CD4-positive, CD25-positive, alpha-beta regulatory T cell (primary cell): ENCODE data around the gene NEURL2. TPM values are rescaled to one million over a fixed set of nuclear protein-coding genes. Genes with fewer than 3 reads are reported as not detected.

Source experiments
- ATAC-seq, 2 donors: fragments of 150-1000 bp; cut with Tn5 transposase; one replicate each; pipeline ENCODE4 v1.10.0; 2021; ENCODE audit warnings: low read depth in 2 of 2, moderate number of reproducible peaks in 2 of 2, moderate library complexity in 1 of 2
- DNase-seq, 3 donors: peaks; one replicate each; pipeline versions ENCODE4 v3.0.0 to v3.0.0-alpha.2; 2012 to 2022; ENCODE audit warnings: mixed read lengths in 1 of 3
- H3K27ac ChIP-seq: one replicate; pipeline ENCODE4 v1.7.0; 2013; ENCODE audit warnings: mild to moderate bottlenecking, low read length; ENCODE audit not compliant: insufficient read depth, poor library complexity, severe bottlenecking
- H3K27me3 ChIP-seq: one replicate; pipeline ENCODE4 v1.7.0; 2013; ENCODE audit warnings: low read length; ENCODE audit not compliant: control insufficient read depth, insufficient read depth
- H3K36me3 ChIP-seq: one replicate; pipeline ENCODE4 v1.7.0; 2013; ENCODE audit warnings: mild to moderate bottlenecking, low read length, moderate library complexity; ENCODE audit not compliant: control insufficient read depth, insufficient read depth
- H3K4me1 ChIP-seq: 2 replicates; pipeline ENCODE4 v1.7.0; 2013; ENCODE audit warnings: mild to moderate bottlenecking, low read length; ENCODE audit not compliant: insufficient read depth, control insufficient read depth, poor library complexity, severe bottlenecking
- H3K4me3 ChIP-seq: one replicate; pipeline ENCODE4 v1.7.0; 2013; ENCODE audit warnings: low read depth, mild to moderate bottlenecking, low read length, moderate library complexity
- H3K9me3 ChIP-seq, 2 experiments: 1 replicate in 1 of 2; 2 replicates in 1 of 2; pipeline ENCODE4 v1.7.0; 2013; ENCODE audit warnings: low read length in 2 of 2, mild to moderate bottlenecking in 1 of 2, moderate library complexity in 1 of 2; ENCODE audit not compliant: control insufficient read depth in 2 of 2
- H3K27ac Mint-ChIP-seq, 3 donors: one replicate each; pipeline ENCODE4 v1.8.0; 2020 to 2022; ENCODE audit warnings: mild to moderate bottlenecking in 3 of 3, mixed read lengths in 3 of 3, moderate library complexity in 2 of 3
- H3K27me3 Mint-ChIP-seq: one replicate; pipeline ENCODE4 v1.8.0; 2022; ENCODE audit warnings: mild to moderate bottlenecking, mixed read lengths
- H3K36me3 Mint-ChIP-seq: one replicate; pipeline ENCODE4 v1.8.0; 2020; ENCODE audit warnings: mixed read lengths
- H3K4me1 Mint-ChIP-seq, 4 donors: one replicate each; pipeline ENCODE4 v1.8.0; 2020 to 2022; ENCODE audit warnings: mixed read lengths in 4 of 4, mild to moderate bottlenecking in 1 of 4
- H3K4me3 Mint-ChIP-seq, 4 donors: one replicate each; pipeline ENCODE4 v1.8.0; 2020 to 2022; ENCODE audit warnings: mild to moderate bottlenecking in 4 of 4, mixed read lengths in 4 of 4, moderate library complexity in 3 of 4
- H3K9me3 Mint-ChIP-seq, 7 donors: one replicate each; pipeline ENCODE4 v1.8.0; 2020 to 2022; ENCODE audit warnings: mixed read lengths in 7 of 7, mild to moderate bottlenecking in 3 of 7, moderate library complexity in 2 of 7
- polyA plus RNA-seq, 4 donors: library from polyadenylated mRNA; unstranded; fragments of 300-500 nt; fragmentation: Illumina TruSeq; gene quantifications; one replicate each; pipeline ENCODE4 v1.2.3, GENCODE V29; 2021
- total RNA-seq: library from RNA; stranded (reverse); gene quantifications from one replicate; pipeline ENCODE4 v1.2.3, GENCODE V29; 2022

Gene NEURL2
- total and polyA plus RNA-seq, 5 donors from 2014 or later = 0.76 to 3.0 (median 2.4) TPM

DNA sequence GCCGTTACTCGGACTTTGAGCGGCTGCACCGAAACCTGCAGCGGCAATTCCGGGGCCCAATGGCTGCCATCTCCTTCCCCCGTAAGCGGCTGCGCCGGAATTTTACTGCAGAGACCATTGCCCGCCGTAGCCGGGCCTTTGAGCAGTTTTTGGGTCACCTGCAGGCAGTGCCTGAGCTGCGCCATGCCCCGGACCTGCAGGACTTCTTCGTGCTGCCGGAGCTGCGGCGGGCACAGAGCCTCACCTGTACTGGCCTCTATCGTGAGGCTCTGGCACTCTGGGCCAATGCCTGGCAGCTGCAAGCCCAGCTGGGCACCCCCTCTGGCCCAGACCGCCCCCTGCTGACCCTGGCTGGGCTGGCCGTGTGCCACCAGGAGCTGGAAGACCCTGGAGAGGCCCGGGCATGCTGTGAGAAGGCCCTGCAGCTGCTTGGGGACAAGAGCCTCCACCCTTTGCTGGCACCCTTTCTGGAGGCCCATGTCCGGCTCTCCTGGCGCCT, 50.3 kb downstream of the NEURL2 start:
- Mint-ChIP-seq H3K9me3 (no peaks in the 10 kb centered on the region), H3K4me1 (peaks cover 0 to 9% (median 2%) of the 10 kb centered on the region in 4 donors), H3K27ac (no peak overlapping the region), H3K27me3 (no peaks in the 10 kb centered on the region), H3K4me3 (no peak overlapping the region), H3K36me3 (peaks cover 15% of the 10 kb centered on the region)
- Histone ChIP-seq H3K4me3 (no peak overlapping the region), H3K9me3 (no peaks in the 10 kb centered on the region), H3K4me1 (no peaks in the 10 kb centered on the region), H3K36me3 (peaks cover 41% of the 10 kb centered on the region), H3K27ac (no peak overlapping the region), H3K27me3 (no peaks in the 10 kb centered on the region)
- ATAC-seq = no peak
- DNase-seq = no peak

Other genes with a start within 250 kb of the NEURL2 start
- not detected for gene WFDC11, start 221.0 kb downstream of the NEURL2 start, total RNA-seq
- not detected for gene WFDC11, start 221.0 kb downstream of the NEURL2 start, polyA plus RNA-seq
- not detected for gene WFDC13, start 189.2 kb downstream of the NEURL2 start, total RNA-seq
- not detected for gene WFDC13, start 189.2 kb downstream of the NEURL2 start, polyA plus RNA-seq
- gene WFDC10B, start 186.2 kb downstream of the NEURL2 start, total RNA-seq = not detected
- gene WFDC10B, start 186.2 kb downstream of the NEURL2 start, polyA plus RNA-seq = not detected
- not detected for gene SPINT4, start 168.9 kb downstream of the NEURL2 start, total RNA-seq
- not detected for gene SPINT4, start 168.9 kb downstream of the NEURL2 start, polyA plus RNA-seq
- not detected for gene WFDC3, start 99.3 kb downstream of the NEURL2 start, total RNA-seq
- gene WFDC3, start 99.3 kb downstream of the NEURL2 start, polyA plus RNA-seq = not detected
- gene DNTTIP1, start 99.3 kb downstream of the NEURL2 start, total RNA-seq = 16.4 TPM
- 10 to 100 TPM; 33.1 to 48.0 (median 45.3) TPM for gene DNTTIP1, start 99.3 kb downstream of the NEURL2 start, polyA plus RNA-seq
- 1.2 TPM for gene UBE2C, start 78.6 kb downstream of the NEURL2 start, total RNA-seq
- gene UBE2C, start 78.6 kb downstream of the NEURL2 start, polyA plus RNA-seq = 1 to 10 TPM; 3.4 to 10.0 (median 5.3) TPM
- 1.4 TPM for gene TNNC2, start 63.9 kb downstream of the NEURL2 start, total RNA-seq
- 1 to 10 TPM in 1 of 4 donors, under 1 TPM in 2, not detected in 1; 0.49 to 1.5 (median 0.76) TPM for gene TNNC2, start 63.9 kb downstream of the NEURL2 start, polyA plus RNA-seq
- gene SNX21, start 57.4 kb downstream of the NEURL2 start, total RNA-seq = 1.6 TPM
- gene SNX21, start 57.4 kb downstream of the NEURL2 start, polyA plus RNA-seq = 1 to 10 TPM in 3 of 4 donors, under 1 TPM in 1; 0.94 to 2.5 (median 1.7) TPM
- gene ACOT8, start 33.8 kb downstream of the NEURL2 start, total RNA-seq = 23.9 TPM
- 10 to 100 TPM; 43.0 to 50.6 (median 45.7) TPM for gene ACOT8, start 33.8 kb downstream of the NEURL2 start, polyA plus RNA-seq
- 2.0 TPM for gene ZSWIM3, start 33.6 kb downstream of the NEURL2 start, total RNA-seq
- 1 to 10 TPM in 3 of 4 donors, under 1 TPM in 1; 0.90 to 4.2 (median 3.1) TPM for gene ZSWIM3, start 33.6 kb downstream of the NEURL2 start, polyA plus RNA-seq
- gene ZSWIM1, start 10.0 kb downstream of the NEURL2 start, total RNA-seq = 7.7 TPM
- gene ZSWIM1, start 10.0 kb downstream of the NEURL2 start, polyA plus RNA-seq = 1 to 10 TPM; 1.3 to 4.3 (median 3.0) TPM
- 0.54 TPM for gene SPATA25, start 3.6 kb downstream of the NEURL2 start, total RNA-seq
- gene SPATA25, start 3.6 kb downstream of the NEURL2 start, polyA plus RNA-seq = not detected
- gene CTSA, start 127 bp upstream of the NEURL2 start, total RNA-seq = 104 TPM
- 100 to 1,000 TPM; 148 to 190 (median 168) TPM for gene CTSA, start 127 bp upstream of the NEURL2 start, polyA plus RNA-seq
- gene PLTP, start 20.9 kb upstream of the NEURL2 start, total RNA-seq = 0.67 TPM
- 1 to 10 TPM in 3 of 4 donors, not detected in 1; 2.0 to 4.6 (median 2.3) TPM for gene PLTP, start 20.9 kb upstream of the NEURL2 start, polyA plus RNA-seq
- 95.3 TPM for gene PCIF1, start 43.5 kb upstream of the NEURL2 start, total RNA-seq
- gene PCIF1, start 43.5 kb upstream of the NEURL2 start, polyA plus RNA-seq = 10 to 100 TPM; 82.0 to 93.6 (median 91.8) TPM
- gene ZNF335, start 81.0 kb upstream of the NEURL2 start, total RNA-seq = 137 TPM
- gene ZNF335, start 81.0 kb upstream of the NEURL2 start, polyA plus RNA-seq = 10 to 100 TPM in 3 of 4 donors, 1 to 10 TPM in 1; 8.2 to 15.1 (median 12.0) TPM
- 4.9 TPM for gene MMP9, start 117.7 kb upstream of the NEURL2 start, total RNA-seq
- not detected for gene MMP9, start 117.7 kb upstream of the NEURL2 start, polyA plus RNA-seq
- not detected for gene SLC12A5, start 138.0 kb upstream of the NEURL2 start, total RNA-seq
- gene SLC12A5, start 138.0 kb upstream of the NEURL2 start, polyA plus RNA-seq = not detected
- 20.1 TPM for gene NCOA5, start 198.8 kb upstream of the NEURL2 start, total RNA-seq
- 10 to 100 TPM; 28.9 to 38.5 (median 33.0) TPM for gene NCOA5, start 198.8 kb upstream of the NEURL2 start, polyA plus RNA-seq
- 1.7 TPM for gene CD40, start 227.1 kb upstream of the NEURL2 start, total RNA-seq
- 1 to 10 TPM; 3.9 to 8.7 (median 7.5) TPM for gene CD40, start 227.1 kb upstream of the NEURL2 start, polyA plus RNA-seq